HG03108 (cell line): ENCODE measurements around the gene MPRIP.

Experiments used
- ATAC-seq: cut with Tn5 transposase; IDR thresholded peaks from one replicate; pipeline ENCODE4 v1.9.1; 2021; ENCODE audit warnings: moderate library complexity; ENCODE audit not compliant: unreplicated experiment

The MPRIP gene

GRCh38 chr17:17161121-17161520 lies 118.9 kb downstream of the MPRIP start:
- ATAC-seq, result no peak

GRCh38 chr17:17161759-17162158 lies 119.5 kb downstream of the MPRIP start:
- no peak for ATAC-seq

GRCh38 chr17:17164156-17164555 lies 121.9 kb downstream of the MPRIP start:
- ATAC-seq, result no peak

GRCh38 chr17:17164676-17165075 lies 122.4 kb downstream of the MPRIP start:
- ATAC-seq, result no peak

GRCh38 chr17:17165666-17166308 lies 123.5 kb downstream of the MPRIP start:
- no peak for ATAC-seq

GRCh38 chr17:17166446-17166845 lies 124.2 kb downstream of the MPRIP start:
- ATAC-seq, result no peak

- no peak for ATAC-seq
Observed at GRCh38 chr17:17167356-17167755, 125.1 kb downstream of the MPRIP start.

GRCh38 chr17:17167986-17168385 lies 125.7 kb downstream of the MPRIP start:
- ATAC-seq, result no peak

- no peak for ATAC-seq
Observed at GRCh38 chr17:17168401-17168800, 126.1 kb downstream of the MPRIP start.

GRCh38 chr17:17169396-17169795 lies 127.1 kb downstream of the MPRIP start:
- ATAC-seq, result no peak

- ATAC-seq, result no peak
Observed at GRCh38 chr17:17170346-17170985, 128.2 kb downstream of the MPRIP start.

- ATAC-seq, result no peak
Observed at GRCh38 chr17:17171186-17171585, 128.9 kb downstream of the MPRIP start.

GRCh38 chr17:17172001-17172939 lies 130.0 kb downstream of the MPRIP start:
- no peak for ATAC-seq

- ATAC-seq, result no peak
Observed at GRCh38 chr17:17172990-17173389, 130.7 kb downstream of the MPRIP start.

GRCh38 chr17:17173921-17174320 lies 131.7 kb downstream of the MPRIP start:
- no peak for ATAC-seq

- no peak for ATAC-seq
Observed at GRCh38 chr17:17175340-17175739, 133.1 kb downstream of the MPRIP start.

- ATAC-seq, result no peak
Observed at GRCh38 chr17:17175917-17176316, 133.7 kb downstream of the MPRIP start.

GRCh38 chr17:17176341-17176740 lies 134.1 kb downstream of the MPRIP start:
- no peak for ATAC-seq

- ATAC-seq, result no peak
Observed at GRCh38 chr17:17177176-17177575, 134.9 kb downstream of the MPRIP start.

GRCh38 chr17:17179371-17179827 lies 137.1 kb downstream of the MPRIP start:
- no peak for ATAC-seq

- ATAC-seq, result no peak
Observed at GRCh38 chr17:17180141-17180603, 137.9 kb downstream of the MPRIP start.
